ENCODE data around the gene CCDC198. TPM values are rescaled to one million over a fixed set of nuclear protein-coding genes. Genes with fewer than 3 reads are reported as not detected.

The CCDC198 gene
- total and polyA plus RNA-seq, 9 of the 15 experiments (the other 6 are each of a cell fraction or from before 2014, with no cell fraction given): not detected

DNA sequence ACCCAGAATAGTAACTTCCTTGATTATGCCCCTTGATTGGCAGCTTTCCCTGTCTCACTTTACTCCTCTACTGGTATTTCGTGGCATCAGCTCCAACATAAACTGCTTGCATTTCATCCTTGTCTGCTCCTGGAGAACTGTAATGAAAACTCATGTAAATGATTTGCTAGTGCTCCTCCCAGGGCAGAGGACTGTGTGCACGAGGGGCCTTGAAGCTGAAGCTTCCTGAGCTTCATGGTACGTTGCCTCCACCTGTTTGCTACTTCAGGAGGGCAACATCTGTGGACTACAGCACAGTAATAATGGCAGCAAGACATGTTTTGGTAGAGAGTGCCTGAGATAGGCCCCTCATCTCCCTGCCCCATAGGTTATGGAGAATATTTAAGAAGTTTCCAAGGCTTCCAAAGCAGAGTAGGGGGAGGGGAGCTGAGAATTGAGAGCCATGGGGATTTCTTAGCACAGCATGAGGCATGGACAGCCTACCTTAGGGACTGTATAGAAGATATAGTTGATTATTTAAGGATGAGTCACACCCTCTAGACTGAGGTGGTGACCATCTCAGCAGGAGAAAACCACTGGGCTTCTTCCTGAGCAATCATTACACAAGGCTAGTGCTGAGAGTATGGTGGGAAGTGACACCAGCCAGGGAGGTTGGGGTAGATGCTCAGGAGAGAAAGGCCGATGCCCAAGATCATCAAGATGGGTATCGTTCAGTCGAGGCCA lies 29.5 kb downstream of the CCDC198 start:
- H3K4me1 ChIP-seq (replicated peaks in 1 of 2; ENCODE audit: control insufficient read depth in 2 of 2, insufficient read depth in 2 of 2, low read length in 2 of 2): no peaks in the 10 kb centered on the region
- no peaks in the 10 kb centered on the region for H3K27me3 ChIP-seq (ENCODE audit: control insufficient read depth in 2 of 2, insufficient read depth in 2 of 2, low read length in 2 of 2)
- no peak for FAIRE-seq
- 0% methylated on average over 4 of the region's 6 CpGs for WGBS (ENCODE audit: insufficient coverage, low coverage, missing lambda C conversion rate)
- H3K9ac ChIP-seq (ENCODE audit: insufficient read depth in 1 of 2, low read depth in 2 of 2, low read length in 2 of 2): no peak overlapping the region
- intact Hi-C loops (cut with micrococcal nuclease) (no loop called here), in situ Hi-C loops (cut with MboI) (no loop called here)
- no peaks in the 10 kb centered on the region for H3K36me3 ChIP-seq (ENCODE audit: control insufficient read depth, insufficient read depth, low read length)
- no peaks in the 10 kb centered on the region for H3K79me2 ChIP-seq (ENCODE audit: control insufficient read depth, insufficient read depth, low read length)
- ChIA-PET POLR2A (interaction anchor here (1.2 kb wide), 1 partner anchor 10 kb away, joined by 3 read pairs; no protein-coding TSS in a partner anchor), CTCF (ENCODE audit: low intra/inter-chr PET ratio) (no interaction called here)
- no peaks in the 10 kb centered on the region for H3K9me1 ChIP-seq (ENCODE audit: control insufficient read depth, insufficient read depth, low read length)
- no TSS peak for BruUV-seq (replicated peaks)
- no peak for ATAC-seq
- DNase-seq (ENCODE audit: extremely low read depth in 1 of 4, low spot score in 3 of 4): no peak
- H4K20me1 ChIP-seq (replicated peaks; ENCODE audit: control insufficient read depth, insufficient read depth, low read length): no peaks in the 10 kb centered on the region
- H3K9me3 ChIP-seq (replicated peaks; ENCODE audit: control insufficient read depth, insufficient read depth, low read depth, low read length): no peaks in the 10 kb centered on the region
- no peak overlapping the region for H3K4me2 ChIP-seq (ENCODE audit: insufficient read depth, low read length)
- H3K27ac ChIP-seq (ENCODE audit: extremely low read depth, low read depth, low read length): no peak overlapping the region
- no peak overlapping the region for H2AFZ ChIP-seq (ENCODE audit: low read depth, low read length)
- H3K4me3 ChIP-seq: no peak overlapping the region
- TF ChIP-seq ARID3B (CRISPR knock-in tag; IDR thresholded peaks at IDR 0.05; ENCODE audit: borderline replicate concordance) (no peak), TBL1XR1 (IDR thresholded peaks at IDR 0.05; ENCODE audit: low read length in 2 of 2) (no peak), CBX5 (IDR thresholded peaks at IDR 0.05; ENCODE audit: borderline replicate concordance, low read depth) (no peak), ZNF232 (CRISPR knock-in tag; IDR thresholded peaks at IDR 0.05) (no peak), SOX6 (IDR thresholded peaks at IDR 0.05) (no peak), E2F3 (CRISPR knock-in tag; IDR thresholded peaks at IDR 0.05) (no peak), ZNF316 (IDR thresholded peaks at IDR 0.05) (no peak), TSC22D4 (tag; IDR thresholded peaks at IDR 0.05) (no peak), HMG20B (CRISPR knock-in tag; IDR thresholded peaks at IDR 0.05) (no peak), AFF4 (CRISPR knock-in tag; IDR thresholded peaks at IDR 0.05) (no peak), TEAD1 (CRISPR knock-in tag; IDR thresholded peaks at IDR 0.05) (no peak), ETV1 (tag; conservative IDR thresholded peaks at IDR 0.05; ENCODE audit: low read depth) (no peak)
- TF ChIP-seq, protein P1, sequence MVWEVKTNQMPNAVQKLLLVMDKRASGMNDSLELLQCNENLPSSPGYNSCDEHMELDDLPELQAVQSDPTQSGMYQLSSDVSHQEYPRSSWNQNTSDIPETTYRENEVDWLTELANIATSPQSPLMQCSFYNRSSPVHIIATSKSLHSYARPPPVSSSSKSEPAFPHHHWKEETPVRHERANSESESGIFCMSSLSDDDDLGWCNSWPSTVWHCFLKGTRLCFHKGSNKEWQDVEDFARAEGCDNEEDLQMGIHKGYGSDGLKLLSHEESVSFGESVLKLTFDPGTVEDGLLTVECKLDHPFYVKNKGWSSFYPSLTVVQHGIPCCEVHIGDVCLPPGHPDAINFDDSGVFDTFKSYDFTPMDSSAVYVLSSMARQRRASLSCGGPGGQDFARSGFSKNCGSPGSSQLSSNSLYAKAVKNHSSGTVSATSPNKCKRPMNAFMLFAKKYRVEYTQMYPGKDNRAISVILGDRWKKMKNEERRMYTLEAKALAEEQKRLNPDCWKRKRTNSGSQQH (CRISPR knock-in tag; IDR thresholded peaks at IDR 0.05): no peak
- TF ChIP-seq, protein P2, sequence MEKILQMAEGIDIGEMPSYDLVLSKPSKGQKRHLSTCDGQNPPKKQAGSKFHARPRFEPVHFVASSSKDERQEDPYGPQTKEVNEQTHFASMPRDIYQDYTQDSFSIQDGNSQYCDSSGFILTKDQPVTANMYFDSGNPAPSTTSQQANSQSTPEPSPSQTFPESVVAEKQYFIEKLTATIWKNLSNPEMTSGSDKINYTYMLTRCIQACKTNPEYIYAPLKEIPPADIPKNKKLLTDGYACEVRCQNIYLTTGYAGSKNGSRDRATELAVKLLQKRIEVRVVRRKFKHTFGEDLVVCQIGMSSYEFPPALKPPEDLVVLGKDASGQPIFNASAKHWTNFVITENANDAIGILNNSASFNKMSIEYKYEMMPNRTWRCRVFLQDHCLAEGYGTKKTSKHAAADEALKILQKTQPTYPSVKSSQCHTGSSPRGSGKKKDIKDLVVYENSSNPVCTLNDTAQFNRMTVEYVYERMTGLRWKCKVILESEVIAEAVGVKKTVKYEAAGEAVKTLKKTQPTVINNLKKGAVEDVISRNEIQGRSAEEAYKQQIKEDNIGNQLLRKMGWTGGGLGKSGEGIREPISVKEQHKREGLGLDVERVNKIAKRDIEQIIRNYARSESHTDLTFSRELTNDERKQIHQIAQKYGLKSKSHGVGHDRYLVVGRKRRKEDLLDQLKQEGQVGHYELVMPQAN (IDR thresholded peaks at IDR 0.05; ENCODE audit: borderline replicate concordance): no peak

All from K562 (cell line).